ENCODE measurements around the gene B9D1. TPM values are rescaled to one million over a fixed set of nuclear protein-coding genes. Genes with fewer than 3 reads are reported as not detected.
A peak's percentile ranks its signal among the peaks of the same experiment; 100 is the strongest.

The B9D1 gene
- total RNA-seq, 2 experiments from 2014 or later = 21.1 to 38.1 TPM

DNA sequence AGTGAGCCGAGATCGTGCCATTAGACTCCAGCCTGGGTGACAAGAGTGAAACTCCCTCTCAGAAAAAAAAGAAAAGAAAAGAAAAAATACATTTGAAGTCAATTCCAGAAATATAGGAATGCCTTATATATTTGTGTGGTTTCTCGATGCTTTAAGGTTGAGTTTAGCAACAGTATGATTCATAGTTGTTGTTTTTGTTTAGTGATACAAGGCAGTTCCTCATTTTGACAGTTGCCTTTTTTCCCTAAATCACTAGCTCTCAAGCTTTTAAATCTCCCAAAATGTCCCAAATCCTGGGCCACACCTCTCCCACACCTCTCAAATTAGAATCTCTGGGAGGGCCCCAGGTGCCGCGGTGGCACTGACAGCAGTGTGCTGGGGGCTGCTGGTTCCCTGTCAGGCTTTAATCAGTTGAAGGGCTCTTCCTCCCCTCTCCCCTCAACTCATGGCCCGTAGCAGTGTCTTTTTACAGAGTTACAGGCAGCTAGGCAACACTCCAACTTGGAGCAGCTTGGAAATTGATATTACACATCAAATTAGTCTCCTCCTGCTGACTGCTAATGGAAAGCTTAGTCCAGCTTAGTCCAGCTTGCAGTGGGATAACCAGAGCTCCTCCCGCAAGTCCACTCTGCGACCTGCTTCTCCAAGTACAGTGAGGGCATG lies 66.9 kb downstream of the B9D1 start:
- TF ChIP-seq EZH2phosphoT487 (IDR thresholded peaks at IDR 0.05; ENCODE audit: borderline replicate concordance, low read depth, low read length) = no peak
- TF ChIP-seq CTCF (conservative IDR thresholded peaks at IDR 0.05; ENCODE audit: low read length) = no peak
- H3K9me3 ChIP-seq (ENCODE audit: low read length) = no peaks in the 10 kb centered on the region
- intact Hi-C loops (cut with micrococcal nuclease; ENCODE audit: unreplicated experiment) = no loop called here
- H3K36me3 ChIP-seq (ENCODE audit: insufficient read depth, low read length) = no peaks in the 10 kb centered on the region
- ChIA-PET CTCF (ENCODE audit: unreplicated experiment) (no interaction called here), POLR2A (interaction anchor here (0.6 kb wide), 1 partner anchor 12 kb away, joined by 3 read pairs; no protein-coding TSS in a partner anchor)
- H3K27ac ChIP-seq (ENCODE audit: low read depth, low read length, poor library complexity, severe bottlenecking) = no peak overlapping the region
- no peaks in the 10 kb centered on the region for H3K9me2 ChIP-seq (ENCODE audit: insufficient read depth, low read length)
- DNase-seq (ENCODE audit: low spot score) = no peak
- no peak overlapping the region for H2AFZ ChIP-seq (ENCODE audit: low read length)
- H3K4me2 ChIP-seq (ENCODE audit: low read length) = no peak overlapping the region
- no TSS peak for BruUV-seq (replicated peaks)
- H3K4me3 ChIP-seq (ENCODE audit: low read depth, low read length, poor library complexity, severe bottlenecking) = no peak overlapping the region
- no peaks in the 10 kb centered on the region for H3K79me2 ChIP-seq (ENCODE audit: insufficient read depth, low read depth, low read length)
- H4K20me1 ChIP-seq (ENCODE audit: insufficient read depth, low read length) = 0 out of 2 replicates have a peak, but pooled peaks cover 6% of the 10 kb centered on the region
- peaks cover 18% of the 10 kb centered on the region for H3K4me1 ChIP-seq (ENCODE audit: insufficient read depth, low read length, poor library complexity, severe bottlenecking)

DNA sequence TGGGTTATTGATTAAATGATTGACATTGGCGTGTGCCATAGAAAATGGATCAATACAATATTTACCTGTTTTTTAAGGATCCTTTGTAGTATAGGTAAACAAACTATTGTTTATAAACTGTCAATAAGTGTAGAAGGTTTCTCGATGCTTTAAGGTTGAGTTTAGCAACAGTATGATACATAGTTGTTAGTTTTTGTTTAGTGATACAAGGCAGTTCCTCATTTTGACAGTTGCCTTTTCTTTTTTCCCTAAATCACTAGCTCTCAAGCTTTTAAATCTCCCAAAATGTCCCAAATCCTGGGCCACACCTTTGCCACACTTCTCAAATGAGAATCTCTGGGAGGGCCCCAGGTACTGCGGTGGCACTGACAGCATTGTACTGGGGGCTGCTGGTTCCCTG lies 68.1 kb downstream of the B9D1 start:
- Histone ChIP-seq H3K9me3 (ENCODE audit: low read length) (no peaks in the 10 kb centered on the region), H3K4me3 (ENCODE audit: low read depth, low read length, poor library complexity, severe bottlenecking) (no peak overlapping the region), H3K4me1 (ENCODE audit: insufficient read depth, low read length, poor library complexity, severe bottlenecking) (peaks cover 18% of the 10 kb centered on the region), H2AFZ (ENCODE audit: low read length) (no peak overlapping the region), H4K20me1 (ENCODE audit: insufficient read depth, low read length) (0 out of 2 replicates have a peak, but pooled peaks cover under 1% of the 10 kb centered on the region), H3K4me2 (ENCODE audit: low read length) (no peak overlapping the region), H3K27ac (ENCODE audit: low read depth, low read length, poor library complexity, severe bottlenecking) (no peak overlapping the region), H3K9me2 (ENCODE audit: insufficient read depth, low read length) (no peaks in the 10 kb centered on the region), H3K36me3 (ENCODE audit: insufficient read depth, low read length) (no peaks in the 10 kb centered on the region), H3K79me2 (ENCODE audit: insufficient read depth, low read depth, low read length) (no peaks in the 10 kb centered on the region)
- POLR2A ChIA-PET = interaction anchor here (0.9 to 1.0 kb wide), 2 partner anchors 12 to 16 kb away, joined by 3 to 4 read pairs; no protein-coding TSS in a partner anchor
- intact Hi-C loops (cut with micrococcal nuclease; ENCODE audit: unreplicated experiment) = no loop called here
- TF ChIP-seq CTCF (conservative IDR thresholded peaks at IDR 0.05; ENCODE audit: low read length) (no peak), EZH2phosphoT487 (IDR thresholded peaks at IDR 0.05; ENCODE audit: borderline replicate concordance, low read depth, low read length) (no peak)
- DNase-seq (ENCODE audit: low spot score) = no peak
- BruUV-seq (replicated peaks) = no TSS peak
- CTCF ChIA-PET (ENCODE audit: unreplicated experiment) = no interaction called here

Small RNAs within 50 kb of the gene (microRNA-seq; reads per million reads assigned to microRNA genes)
- gene MIR1180 (ENCODE audit: borderline replicate concordance) = 1,412 reads per million, percentile 84 among the genes with 10 or more reads in this experiment

Small RNAs within 50 kb of the gene (small RNA-seq; reads per million reads assigned to genes)
- not detected for gene MIR1180

Other genes with a start within 250 kb of the B9D1 start
- gene GRAPL, start 235.1 kb downstream of the B9D1 start, total RNA-seq (2014; rRNA removed; shearing (Covaris generic)) = 121 and 138 TPM in 2 replicates
- gene GRAPL, start 235.1 kb downstream of the B9D1 start, total RNA-seq (2022) = 209 and 261 TPM in 2 replicates
- 20.1 and 28.8 TPM in 2 replicates for gene EPN2, start 125.4 kb downstream of the B9D1 start, total RNA-seq (2014; rRNA removed; shearing (Covaris generic))
- 20.4 and 25.0 TPM in 2 replicates for gene EPN2, start 125.4 kb downstream of the B9D1 start, total RNA-seq (2022)
- 8.1 and 8.2 TPM in 2 replicates for gene MAPK7, start 15.8 kb upstream of the B9D1 start, total RNA-seq (2014; rRNA removed; shearing (Covaris generic))
- 16.5 and 19.3 TPM in 2 replicates for gene MAPK7, start 15.8 kb upstream of the B9D1 start, total RNA-seq (2022)
- not detected in 2 replicates for gene MFAP4, start 24.5 kb upstream of the B9D1 start, total RNA-seq (2014; rRNA removed; shearing (Covaris generic))
- gene MFAP4, start 24.5 kb upstream of the B9D1 start, total RNA-seq (2022) = 0.31 and 0.65 TPM in 2 replicates
- 0.47 and 0.80 TPM in 2 replicates for gene RNF112, start 48.5 kb upstream of the B9D1 start, total RNA-seq (2014; rRNA removed; shearing (Covaris generic))
- 0.17 TPM in 1 of 2 replicates, not detected in the other for gene RNF112, start 48.5 kb upstream of the B9D1 start, total RNA-seq (2022)
- not detected in 2 replicates for gene SLC47A1, start 171.1 kb upstream of the B9D1 start, total RNA-seq (2014; rRNA removed; shearing (Covaris generic))
- gene SLC47A1, start 171.1 kb upstream of the B9D1 start, total RNA-seq (2022) = not detected in 2 replicates

Measured in OCI-LY7 (cell line).